IPS-18c (cell line): Measurements from ENCODE around the gene ALCAM.

Source experiments
- H3K4me3 ChIP-seq: 2 replicates; pipeline ENCODE4 v1.7.0; 2013; ENCODE audit warnings: low read depth, mild to moderate bottlenecking, low read length, moderate library complexity; ENCODE audit not compliant: insufficient read depth
- H3K9me3 ChIP-seq: one replicate; pipeline ENCODE4 v1.6.1; 2013; ENCODE audit warnings: mild to moderate bottlenecking, low read length, moderate library complexity; ENCODE audit not compliant: control insufficient read depth, insufficient read depth

The ALCAM gene

DNA sequence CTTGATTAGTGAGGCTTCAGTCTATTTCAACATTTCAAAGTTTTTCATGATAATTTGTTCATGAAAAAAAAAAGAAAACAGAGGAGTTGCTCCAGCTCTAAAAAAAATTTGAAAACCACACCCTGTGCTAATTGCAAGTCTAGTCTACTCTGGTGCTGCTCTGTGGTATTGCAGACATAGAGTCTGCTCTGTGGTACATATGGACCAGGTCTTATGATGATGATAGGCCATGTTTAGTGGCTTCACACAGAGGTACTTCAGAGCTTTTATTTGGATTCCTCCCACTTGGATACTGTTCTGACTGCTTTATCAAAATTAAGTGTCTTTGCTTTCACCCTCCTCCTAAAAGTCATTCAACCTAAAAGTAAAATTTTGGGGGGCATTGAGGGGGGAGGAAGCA is 160.8 kb downstream of the ALCAM start:
- H3K4me3 ChIP-seq: no peak overlapping the region

DNA sequence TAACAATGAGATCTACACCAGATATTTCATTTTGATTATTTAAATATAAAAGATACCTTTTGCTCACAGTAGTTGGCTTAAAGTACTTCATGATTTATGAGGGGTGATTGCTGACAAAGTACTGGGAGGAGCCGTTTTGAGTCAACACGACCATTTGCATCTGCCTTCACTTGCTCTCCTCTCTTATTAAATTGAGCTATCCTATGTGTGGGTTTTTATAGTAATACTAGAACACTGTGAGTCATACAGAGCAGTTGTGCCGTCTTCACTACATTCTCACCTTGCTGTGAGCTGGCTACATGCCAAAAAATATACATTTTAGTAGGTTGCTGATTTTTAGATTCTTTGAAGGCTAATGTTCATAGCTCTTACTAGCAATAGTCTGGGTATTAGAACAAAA is 161.2 kb downstream of the ALCAM start:
- H3K9me3 ChIP-seq: no peaks in the 10 kb centered on the region
- H3K4me3 ChIP-seq: no peak overlapping the region

More for the DNA sequence above, 160.8 kb downstream of the ALCAM start:
- H3K9me3 ChIP-seq: no peaks in the 10 kb centered on the region

DNA sequence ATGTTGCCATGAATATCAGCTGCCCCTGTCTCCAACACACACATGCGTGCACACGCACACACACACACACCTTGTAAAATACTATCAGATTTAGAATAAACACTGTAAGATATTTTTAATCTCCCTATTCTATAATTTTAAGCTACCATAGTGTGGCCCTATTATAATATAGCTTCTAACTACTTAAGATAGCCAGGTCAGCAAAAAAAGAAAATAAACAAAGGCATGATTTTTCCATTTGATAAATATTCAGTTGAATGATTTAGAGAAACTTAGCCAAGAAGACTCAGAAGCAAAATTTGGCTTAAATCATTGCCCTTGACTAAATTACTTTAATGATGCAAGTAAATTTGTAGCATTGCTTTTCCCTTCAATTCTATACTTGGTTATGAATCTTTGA is 162.2 kb downstream of the ALCAM start:
- Histone ChIP-seq H3K4me3 (no peak overlapping the region), H3K9me3 (no peaks in the 10 kb centered on the region)

- no peak overlapping the region for H3K4me3 ChIP-seq
- H3K9me3 ChIP-seq: no peaks in the 10 kb centered on the region
Measured at GRCh38 chr3:105529456-105529855, 162.7 kb downstream of the ALCAM start.

DNA sequence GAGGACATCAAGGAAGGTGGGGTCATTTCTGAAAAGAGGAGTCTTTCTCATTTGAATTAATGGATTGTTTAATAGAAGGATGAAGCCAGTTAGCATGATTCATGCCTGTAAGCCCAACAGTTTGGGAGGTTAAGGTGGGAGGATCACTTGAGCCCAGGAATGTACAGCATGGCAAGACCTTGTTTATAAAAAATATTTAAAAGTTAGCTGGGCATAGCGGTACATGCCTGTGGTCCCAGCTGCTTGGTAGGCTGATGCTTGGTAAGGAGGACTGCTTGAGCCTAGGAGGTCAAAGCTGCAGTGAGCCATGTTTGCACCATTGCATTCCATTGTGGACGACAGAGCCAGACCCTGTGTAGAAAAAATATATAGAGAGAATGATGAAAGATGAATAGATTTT is 165.5 kb downstream of the ALCAM start:
- H3K9me3 ChIP-seq: no peaks in the 10 kb centered on the region
- no peak overlapping the region for H3K4me3 ChIP-seq

GRCh38 chr3:105533960-105534359 is 167.3 kb downstream of the ALCAM start:
- H3K4me3 ChIP-seq: no peak overlapping the region
- H3K9me3 ChIP-seq: no peaks in the 10 kb centered on the region

DNA sequence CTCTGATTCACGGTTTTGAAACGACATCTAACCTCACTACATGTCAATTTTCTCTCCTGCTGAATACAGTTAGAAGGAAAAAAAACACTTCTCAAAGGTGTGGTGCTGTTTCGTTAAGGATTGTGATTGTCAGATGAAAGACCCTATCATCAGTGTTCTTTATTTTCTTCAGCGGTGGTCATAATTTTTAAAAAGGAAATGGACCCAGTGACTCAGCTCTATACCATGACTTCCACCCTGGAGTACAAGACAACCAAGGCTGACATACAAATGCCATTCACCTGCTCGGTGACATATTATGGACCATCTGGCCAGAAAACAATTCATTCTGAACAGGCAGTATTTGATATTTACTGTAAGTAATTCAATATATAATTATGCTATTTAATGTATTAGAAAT is 167.8 kb downstream of the ALCAM start:
- no peaks in the 10 kb centered on the region for H3K9me3 ChIP-seq
- H3K4me3 ChIP-seq: no peak overlapping the region

DNA sequence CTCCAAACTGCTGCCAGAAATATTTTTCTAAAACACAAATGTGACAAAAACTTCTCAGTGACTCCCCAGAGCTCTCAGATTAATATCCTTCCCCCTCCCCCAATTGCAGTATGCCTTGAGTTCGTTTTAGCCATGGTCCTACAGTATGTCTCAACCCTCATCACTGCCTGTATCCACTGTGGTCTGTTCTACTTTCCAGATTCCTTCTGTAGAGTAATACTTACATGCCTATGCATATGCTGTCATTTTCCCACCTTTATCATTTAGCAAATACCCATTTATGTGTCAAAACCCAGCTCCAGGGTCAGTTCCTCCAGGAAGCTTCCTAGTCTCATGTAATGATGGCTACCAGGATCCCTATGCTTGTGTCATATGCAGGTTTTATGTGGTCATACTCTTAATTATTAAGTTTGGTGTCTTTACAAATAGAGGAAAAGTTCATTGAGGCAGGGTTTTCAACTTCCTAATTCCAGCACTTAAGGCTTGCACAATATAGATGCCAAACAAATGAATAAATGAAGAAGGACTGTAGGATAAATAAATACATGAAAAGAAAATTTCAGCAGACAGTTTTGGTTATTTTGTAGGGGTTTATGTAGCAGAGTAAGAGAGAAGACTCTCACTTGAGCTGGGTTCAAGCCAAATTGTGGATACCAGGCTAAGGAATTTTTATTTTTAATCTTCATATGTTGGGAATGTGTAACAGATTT is 170.8 kb downstream of the ALCAM start:
- Histone ChIP-seq H3K9me3 (no peaks in the 10 kb centered on the region), H3K4me3 (no peak overlapping the region)

GRCh38 chr3:105538483-105538882 is 171.8 kb downstream of the ALCAM start:
- H3K4me3 ChIP-seq: no peak overlapping the region
- no peaks in the 10 kb centered on the region for H3K9me3 ChIP-seq

- H3K9me3 ChIP-seq: no peaks in the 10 kb centered on the region
Measured at GRCh38 chr3:105539897-105540296, 173.2 kb downstream of the ALCAM start.

DNA sequence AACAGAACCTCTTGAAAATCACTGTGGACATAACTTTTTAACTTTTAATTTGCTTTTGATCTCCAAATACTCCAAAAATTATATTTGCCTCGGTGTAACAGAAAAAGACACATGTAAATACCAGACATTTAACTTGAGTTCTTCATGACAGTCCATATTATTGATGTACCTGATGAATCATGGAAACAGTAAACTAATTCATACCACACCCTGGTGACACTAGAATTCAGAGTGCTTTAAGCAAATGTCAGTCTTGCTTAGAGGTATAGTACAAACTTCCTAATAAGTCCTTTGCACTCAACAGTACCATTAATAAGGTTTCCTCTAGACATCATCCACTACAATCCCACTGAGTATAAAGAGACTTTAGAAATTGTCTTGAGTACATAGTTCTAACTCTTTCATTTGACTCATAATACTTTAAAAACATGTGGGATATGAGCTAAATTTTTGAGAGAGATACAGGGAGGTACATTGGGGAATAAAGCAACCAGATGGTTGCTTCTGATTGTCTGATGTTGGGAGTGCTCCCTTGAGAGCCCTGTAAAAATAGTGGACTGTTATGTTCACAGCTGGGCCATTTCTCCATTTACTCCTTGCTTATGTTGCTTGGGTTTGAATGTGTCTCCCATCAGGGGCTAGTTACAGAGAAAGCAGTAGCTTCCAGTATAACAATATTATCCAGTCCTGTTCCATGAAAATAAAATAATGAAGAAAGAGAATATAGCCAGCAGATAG is 175.7 kb downstream of the ALCAM start:
- no peaks in the 10 kb centered on the region for H3K9me3 ChIP-seq
- H3K4me3 ChIP-seq: no peak overlapping the region

More at GRCh38 chr3:105539897-105540296, 173.2 kb downstream of the ALCAM start:
- no peak overlapping the region for H3K4me3 ChIP-seq

GRCh38 chr3:105545051-105545450 is 178.3 kb downstream of the ALCAM start:
- Histone ChIP-seq H3K4me3 (no peak overlapping the region), H3K9me3 (no peaks in the 10 kb centered on the region)

GRCh38 chr3:105553851-105554250 is 187.1 kb downstream of the ALCAM start:
- H3K4me3 ChIP-seq: no peak overlapping the region
- H3K9me3 ChIP-seq: no peaks in the 10 kb centered on the region

- peaks cover 2% of the 10 kb centered on the region for H3K9me3 ChIP-seq
- H3K4me3 ChIP-seq: no peak overlapping the region
Measured at GRCh38 chr3:105555206-105555605, 188.5 kb downstream of the ALCAM start.

- H3K9me3 ChIP-seq: peaks cover 2% of the 10 kb centered on the region
- H3K4me3 ChIP-seq: no peak overlapping the region
Measured at GRCh38 chr3:105559856-105560255, 193.1 kb downstream of the ALCAM start.

DNA sequence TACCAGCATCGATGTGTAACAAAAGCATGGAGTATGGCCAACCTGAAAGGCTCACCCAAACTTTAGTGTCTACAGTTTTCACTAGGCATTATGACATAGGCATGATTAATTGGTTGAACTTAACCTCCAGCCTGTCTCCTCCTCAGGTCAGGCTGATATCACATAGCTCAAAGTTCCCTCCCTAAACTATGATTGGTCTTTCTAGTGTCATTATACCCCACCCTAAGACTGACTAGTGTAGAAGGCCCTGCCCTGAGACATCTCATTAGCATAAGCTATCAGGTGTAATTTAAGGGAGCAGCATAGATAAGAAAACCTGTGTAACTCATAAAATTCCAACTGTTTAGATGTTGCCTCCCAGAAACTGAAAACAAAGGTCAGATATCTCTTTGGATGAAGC is 195.2 kb downstream of the ALCAM start:
- H3K4me3 ChIP-seq: no peak overlapping the region
- peaks cover 2% of the 10 kb centered on the region for H3K9me3 ChIP-seq

DNA sequence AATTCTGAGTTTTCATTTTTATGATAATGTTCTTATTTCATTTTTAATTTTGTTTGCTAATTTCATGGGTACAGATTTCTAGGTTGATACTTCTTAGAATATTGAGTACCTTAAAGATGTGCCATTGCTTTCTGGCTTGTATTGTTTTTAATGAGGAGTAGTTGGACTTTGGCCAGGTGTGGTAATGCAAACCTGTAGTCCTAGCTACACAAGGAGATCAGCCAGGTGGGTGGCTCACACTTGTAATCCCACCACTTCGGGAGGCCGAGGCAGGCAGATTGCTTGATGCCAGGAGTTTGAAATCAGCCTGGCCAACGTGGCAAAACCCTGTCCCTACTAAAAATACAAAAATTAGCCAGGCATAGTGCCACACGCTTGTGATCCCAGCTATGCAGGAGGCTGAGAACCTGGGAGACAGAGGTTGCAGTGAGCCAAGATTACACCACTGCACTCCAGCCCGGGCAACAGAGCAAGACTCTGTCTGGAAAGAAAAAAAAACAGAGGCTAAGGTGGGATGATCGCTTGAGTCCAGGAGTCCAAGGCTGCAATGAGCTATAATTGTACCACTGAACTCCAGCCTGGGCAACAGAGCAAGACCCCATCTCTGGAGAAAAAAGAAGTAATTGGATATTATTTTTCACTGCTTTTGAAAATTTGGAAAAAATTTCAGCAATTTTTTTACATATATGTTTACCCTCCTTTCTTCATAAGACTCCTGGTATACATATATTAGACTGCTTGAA is 198.0 kb downstream of the ALCAM start:
- Histone ChIP-seq H3K4me3 (no peak overlapping the region), H3K9me3 (no peaks in the 10 kb centered on the region)

- no peak overlapping the region for H3K4me3 ChIP-seq
- H3K9me3 ChIP-seq: no peaks in the 10 kb centered on the region
Measured at GRCh38 chr3:105571005-105571404, 204.3 kb downstream of the ALCAM start.
